GOT3 (cell line): ENCODE data around the gene EXT2.

Experiments used
- DNase-seq: peaks from one replicate; lab custom pipeline; 2025; ENCODE audit warnings: mixed read lengths; lab: John Stamatoyannopoulos, UW

Gene EXT2

DNA sequence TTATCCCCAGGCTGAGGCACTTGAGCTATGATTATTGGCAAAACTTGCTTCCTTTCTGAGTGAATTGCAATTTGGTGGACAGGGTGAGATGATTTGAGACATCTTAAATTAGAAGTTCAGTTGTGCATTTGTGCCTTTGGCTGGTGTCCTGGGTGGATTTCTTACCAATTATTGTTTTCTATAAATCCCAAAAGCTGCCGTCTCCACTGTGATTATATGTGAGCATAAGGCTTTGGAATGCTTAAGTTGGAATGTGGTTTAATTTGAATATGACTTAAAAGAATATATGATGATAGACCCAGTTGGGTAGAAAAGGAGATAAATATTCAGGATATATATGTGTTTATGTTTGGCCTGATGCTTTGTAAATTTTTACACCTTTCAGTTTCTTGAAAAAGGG, 70.0 kb downstream of the EXT2 start:
- no peak for DNase-seq

DNA sequence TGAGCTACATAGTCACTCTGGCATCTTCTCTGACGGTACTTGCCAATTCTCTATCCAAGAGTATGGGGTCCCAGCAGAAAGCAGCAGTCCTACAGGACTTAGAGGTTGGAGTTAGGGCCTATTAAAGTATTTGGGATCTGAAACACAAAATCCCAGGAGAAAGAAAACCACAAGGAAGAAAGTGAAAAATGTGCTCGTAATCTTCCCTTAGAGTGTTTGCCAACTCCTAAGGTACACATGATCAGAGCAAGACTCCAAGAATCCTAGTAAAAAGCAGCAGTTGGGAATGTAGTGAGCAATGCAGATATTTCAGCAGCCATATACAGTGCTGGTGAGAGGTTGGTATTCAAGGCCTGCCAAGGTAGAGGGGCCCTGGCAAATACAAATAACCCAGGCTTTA, 71.6 kb downstream of the EXT2 start:
- no peak for DNase-seq

DNA sequence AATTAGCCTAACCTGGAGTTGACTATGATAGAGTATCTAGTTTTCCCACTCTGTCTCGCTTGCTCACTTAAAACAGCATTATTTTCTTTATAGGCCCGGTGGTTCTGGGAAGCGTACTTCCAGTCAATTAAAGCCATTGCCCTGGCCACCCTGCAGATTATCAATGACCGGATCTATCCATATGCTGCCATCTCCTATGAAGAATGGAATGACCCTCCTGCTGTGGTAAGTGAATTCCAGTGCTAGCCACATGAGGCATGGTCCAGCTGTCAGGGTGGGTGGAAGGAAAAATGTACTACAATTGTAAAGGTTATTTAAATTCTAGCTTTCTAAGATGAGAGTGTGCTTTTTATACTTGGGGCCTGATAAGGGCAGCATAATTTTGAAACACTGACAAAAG, 76.0 kb downstream of the EXT2 start:
- DNase-seq: no peak

DNA sequence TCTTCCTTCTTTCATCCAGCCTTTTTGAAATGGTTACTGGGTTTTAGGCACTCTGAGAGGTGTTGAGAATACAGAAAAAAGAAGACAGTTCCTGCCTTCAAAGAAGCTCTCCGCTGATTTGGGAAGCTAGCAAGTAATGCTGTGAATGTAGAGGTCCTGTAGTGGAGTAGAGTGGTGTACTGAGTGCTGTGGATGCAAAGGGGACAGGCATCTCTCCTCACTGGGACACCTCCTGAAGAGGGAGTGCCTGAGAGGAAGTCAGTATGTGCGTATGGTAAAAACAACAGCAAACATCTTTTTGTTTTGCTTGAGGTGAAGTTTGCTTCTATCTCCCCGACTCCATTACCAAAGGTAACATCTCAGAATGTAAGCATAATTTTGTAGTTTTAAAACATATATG, 77.5 kb downstream of the EXT2 start:
- no peak for DNase-seq

DNA sequence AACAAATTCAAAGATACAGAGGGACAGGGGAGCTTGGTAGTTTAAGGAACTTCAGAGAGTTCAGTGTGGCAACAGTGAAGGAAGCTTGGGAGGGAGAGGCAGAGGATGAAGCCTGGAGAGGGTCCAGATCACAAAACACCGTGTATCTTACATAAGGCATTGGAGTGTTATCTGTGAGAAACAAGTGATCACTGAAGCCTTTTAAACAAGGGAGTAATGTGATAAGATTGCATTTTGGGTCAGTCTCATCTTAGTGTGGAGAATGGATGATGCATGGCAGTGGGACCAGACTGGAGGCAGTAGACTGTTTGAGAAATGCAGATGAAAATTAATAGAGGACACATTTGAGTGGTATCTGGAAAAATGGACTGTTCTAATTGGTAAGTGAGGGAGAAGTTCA, 79.4 kb downstream of the EXT2 start:
- DNase-seq: no peak

DNA sequence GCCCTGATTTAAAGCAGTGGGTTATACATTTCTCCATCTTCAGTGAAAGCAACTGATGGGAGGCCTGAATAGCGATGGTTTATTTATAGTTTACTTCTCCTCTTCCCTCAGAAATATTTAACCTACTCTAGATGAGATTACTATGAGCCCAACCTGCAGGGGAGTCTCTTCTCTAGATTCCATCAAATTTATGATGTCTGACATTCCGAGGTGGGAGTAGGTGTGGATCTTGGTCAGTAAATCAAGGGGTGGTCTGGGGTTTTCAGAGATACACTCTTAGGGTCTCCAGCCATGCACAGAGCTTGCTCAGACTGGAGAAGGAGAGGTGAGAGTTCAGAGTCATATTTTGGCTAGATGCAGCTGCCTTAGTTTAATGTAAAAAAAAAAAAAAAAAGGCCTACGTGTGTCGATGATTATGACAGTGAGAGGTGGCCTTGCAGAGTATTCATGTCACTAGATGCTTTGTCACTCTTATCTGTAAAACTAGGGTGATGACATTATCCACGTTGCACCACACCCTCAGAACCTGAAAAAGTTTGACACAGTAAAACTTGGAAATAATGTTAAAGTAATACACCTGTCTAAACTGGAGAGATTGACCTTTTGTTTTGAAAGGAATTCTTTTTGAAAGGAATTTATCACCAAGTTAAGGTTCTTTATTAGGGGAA, 81.2 kb downstream of the EXT2 start:
- DNase-seq: no peak

DNA sequence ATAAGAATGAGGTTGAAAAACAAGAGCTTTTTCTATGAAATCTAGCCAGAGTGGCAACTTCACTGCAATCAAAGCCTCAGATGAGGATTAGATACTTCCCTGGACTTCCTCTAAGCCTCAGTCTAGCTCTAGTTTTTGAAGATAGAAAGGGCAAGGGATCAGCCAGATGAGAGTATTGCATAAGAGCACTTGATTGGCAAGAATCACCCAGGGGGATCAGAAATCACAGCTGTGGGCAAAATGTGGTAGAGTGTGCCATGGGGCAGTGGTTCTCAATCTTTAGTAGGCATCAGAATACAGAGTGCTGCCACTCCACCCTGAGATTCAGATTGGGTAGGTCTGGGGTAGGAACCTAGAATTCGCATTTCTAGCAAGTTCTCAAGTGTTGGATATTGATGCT, 82.4 kb downstream of the EXT2 start:
- DNase-seq: no peak

DNA sequence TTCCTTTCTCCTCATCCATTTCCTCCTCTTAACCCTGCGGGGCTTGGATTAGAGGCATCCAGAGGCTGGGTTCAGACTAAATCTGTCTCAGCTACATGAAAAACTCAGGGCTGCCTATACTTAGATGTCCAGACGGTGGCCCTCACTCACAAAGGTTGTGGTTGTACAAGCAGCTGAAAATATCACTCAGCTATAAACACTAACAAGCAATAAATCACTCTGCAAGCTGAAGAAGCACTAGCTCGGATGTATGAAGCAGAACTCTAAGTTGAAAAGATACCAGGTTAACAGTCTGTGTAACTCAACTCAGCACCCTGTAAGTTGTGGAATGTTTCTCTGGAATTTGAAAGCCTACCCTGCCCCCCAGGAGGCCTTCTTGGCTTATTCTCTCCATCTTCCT, 82.9 kb downstream of the EXT2 start:
- no peak for DNase-seq

DNA sequence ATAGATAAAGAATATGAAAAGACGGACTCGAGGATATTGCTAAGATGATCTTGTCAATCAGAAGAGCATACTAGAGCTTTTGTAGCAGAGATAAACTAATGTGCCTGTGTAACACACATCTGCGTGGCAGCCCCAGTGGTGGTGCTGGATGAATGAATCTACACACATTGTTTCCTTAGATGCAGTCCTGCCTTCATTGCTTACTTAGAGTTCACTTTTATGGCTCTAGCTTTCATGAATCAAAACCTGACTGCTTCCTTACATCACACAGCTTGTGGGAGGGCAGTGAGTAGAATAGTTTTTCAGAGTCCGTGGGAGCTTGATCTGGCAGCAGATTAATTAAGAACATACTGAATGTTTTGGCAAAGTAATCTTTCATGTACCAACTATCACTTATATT, 83.7 kb downstream of the EXT2 start:
- no peak for DNase-seq

DNA sequence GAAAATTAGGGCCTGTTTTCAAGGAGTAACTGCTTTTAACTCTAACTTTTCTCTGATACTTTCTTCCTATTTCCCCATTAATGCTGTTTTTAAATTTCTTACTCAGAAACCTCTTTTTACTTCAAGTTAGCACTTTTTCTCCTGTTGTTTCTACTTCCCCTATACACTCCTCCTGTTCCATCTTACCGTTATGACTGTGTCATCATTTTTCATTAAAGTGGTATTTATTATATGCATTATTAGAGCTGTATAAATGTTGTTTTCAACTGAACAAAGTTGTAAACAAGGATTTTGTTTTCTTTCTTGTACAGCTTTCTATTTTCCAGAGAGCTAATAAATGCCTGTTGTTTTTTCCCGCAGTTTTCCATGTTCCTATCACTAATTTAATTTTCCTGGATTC, 84.6 kb downstream of the EXT2 start:
- no peak for DNase-seq

DNA sequence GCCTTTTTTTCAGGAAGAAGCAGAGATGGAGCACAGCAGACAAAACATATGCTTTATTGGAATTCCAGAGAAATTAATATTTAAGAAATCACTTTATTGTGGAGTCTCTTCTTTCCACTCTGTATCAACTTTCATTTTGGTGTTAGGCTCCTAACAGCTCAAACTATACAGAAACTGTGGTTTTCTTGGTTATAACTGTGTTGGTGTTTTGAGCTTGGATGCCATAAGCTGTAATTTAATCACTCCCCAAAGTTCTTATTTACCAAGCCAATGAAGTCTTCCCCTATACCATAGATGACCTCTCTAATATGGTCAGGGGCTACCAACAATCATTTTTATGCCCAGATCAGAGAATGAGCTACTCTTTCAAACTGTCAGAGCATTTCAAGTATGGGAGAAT, 90.0 kb downstream of the EXT2 start:
- no peak for DNase-seq

DNA sequence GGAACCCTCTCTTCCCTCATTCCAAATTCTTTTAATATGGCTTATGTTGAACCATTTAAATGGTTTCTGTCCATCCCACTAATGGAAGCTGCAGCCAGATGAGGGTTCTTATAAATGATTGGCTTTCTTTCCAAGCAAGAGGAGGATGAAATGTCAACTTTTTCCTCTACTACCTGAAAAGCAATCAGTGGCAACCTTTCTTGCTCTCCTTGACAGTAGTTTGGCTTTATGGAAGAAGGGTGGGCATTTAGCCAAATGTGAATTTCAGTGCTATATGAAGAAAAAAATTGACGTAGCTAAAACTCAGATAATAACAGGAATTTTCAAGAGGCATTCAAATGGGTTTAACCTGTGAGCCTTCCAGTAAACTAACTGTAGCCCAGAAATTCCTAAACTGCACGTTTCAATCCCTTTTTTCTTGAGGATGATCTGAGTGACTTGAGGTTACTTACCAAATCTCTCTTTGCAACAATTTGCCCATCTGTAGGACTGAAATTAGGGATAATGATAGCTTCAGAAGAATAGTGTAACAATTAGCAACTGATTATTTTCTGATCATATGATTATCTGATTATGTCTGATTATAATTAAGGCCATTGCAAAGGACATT, 90.9 kb downstream of the EXT2 start:
- DNase-seq: no peak

DNA sequence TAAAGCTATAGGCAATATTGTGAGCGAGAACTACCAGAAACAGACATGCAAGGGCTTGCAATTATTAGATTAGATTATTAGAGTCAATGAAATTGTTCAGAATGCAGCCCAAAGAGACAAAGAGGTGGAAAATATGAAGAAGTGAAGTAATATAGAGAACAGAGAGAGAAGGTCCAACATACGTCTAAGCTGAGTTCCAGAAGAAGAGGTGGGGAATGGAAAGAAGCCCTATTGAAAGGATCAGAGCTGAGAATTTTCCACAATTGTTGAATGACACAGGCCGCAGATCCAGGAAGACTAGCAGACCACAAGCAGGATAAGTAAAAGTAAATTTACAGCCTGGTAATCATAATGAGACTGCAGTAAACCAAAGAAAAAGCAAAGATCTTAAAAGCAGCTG, 93.2 kb downstream of the EXT2 start:
- DNase-seq: no peak

DNA sequence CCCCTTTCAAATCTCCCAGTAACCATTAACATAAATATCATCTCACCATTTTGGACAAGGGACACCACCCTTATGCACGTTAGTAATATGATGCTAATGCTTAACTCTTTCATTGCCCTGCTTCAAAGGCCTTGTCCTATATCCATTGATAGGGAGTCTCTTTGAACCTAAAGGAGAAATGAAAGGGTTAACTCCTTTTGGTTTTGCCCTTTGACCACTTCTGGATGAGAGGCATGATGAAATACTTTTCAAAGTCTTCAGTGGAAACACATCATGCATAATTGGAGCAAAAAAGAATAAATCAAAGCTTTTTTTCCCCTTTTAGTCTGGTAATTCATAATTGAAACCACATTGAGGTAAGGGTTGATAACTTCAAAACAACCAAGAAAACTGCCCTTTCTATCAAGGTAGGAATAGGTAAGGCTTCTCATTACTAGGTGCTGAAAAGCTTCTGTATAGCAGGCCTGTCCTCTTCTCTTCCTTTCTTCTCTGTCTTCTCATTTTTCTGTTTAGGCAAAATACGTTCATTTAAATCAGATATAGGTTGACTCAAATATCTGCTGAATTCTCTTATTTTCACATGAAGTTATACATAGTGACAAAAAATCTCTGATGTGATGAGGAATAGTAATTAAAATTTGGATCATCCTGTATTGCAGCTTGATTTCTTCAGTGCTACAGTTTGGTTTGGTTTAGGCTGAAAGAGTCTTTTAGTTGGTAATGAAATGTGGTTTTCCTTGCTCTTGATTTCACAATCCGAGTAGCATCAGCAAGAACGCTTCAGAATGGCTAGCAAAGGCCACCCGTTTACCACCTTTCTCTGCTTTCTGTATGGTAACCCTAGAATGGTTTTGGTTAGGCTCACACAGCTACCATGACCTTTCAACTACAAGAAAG, 94.8 kb downstream of the EXT2 start:
- no peak for DNase-seq

DNA sequence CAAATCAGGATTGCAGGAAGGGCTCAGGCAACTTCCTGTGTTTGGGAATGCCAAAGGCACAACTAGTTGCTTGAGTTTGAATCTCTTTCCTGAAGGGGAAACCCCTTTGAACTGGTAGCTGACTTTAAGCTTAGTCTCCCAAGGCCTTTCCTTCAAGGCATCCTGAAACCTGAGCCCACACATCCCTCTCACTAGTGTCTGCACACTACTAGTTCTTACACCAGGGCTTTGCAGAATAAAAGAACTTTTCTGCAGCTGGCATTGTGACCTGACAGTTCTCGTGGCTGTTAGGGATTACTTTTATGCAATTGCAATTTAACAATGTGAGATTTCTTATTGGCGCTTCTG, 95.4 kb downstream of the EXT2 start:
- DNase-seq: no peak

DNA sequence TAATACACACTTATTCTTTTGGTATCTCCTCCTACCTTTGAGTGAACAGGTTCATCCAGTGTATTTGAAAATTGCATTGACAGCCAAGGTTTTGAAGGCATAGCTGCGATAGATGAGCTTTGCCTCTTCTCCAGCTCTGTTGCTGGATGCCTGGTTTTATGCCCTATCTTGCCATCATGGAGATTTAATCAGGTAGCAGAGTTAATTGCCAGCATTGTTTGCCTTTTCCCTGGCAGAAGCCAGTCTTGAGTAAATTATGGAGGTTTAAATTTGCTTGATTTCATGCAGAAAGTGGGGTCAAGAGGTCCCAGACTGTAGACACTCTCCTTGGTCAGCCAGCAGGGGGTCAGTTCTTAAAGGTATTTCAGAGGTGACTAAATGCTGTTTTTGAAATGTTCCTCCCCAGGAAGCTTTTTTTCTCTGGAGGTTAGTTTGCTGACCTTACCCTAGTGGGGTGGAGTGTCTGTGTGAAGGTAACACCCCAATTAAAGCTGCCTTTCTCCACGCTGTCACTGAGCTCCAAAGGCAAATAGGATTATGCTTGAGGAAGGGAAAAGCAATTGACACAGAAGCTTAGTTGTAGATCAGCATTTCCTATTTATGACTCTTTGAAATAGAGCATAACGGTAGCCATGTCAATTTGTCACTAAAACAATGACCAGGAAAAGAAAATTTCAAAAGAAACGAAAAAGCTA, 96.0 kb downstream of the EXT2 start:
- DNase-seq: no peak

DNA sequence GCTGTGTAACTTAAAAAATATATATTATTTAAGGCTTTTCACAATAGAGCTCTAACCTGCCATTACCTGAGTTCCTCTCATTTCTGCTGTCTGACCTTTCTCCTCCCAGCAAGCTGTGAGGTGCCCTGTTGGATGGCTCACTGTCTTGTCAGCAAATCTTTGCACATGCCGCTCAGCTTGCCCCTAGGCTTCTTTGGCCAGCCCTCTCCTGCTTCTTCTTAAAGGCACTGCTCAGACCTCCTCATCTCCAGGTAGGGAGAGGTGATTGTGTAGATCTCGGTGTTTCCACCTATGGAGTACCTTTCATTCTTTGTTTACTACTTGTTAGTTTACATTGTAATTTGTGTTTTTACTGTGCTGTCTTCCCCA, 96.5 kb downstream of the EXT2 start:
- no peak for DNase-seq

DNA sequence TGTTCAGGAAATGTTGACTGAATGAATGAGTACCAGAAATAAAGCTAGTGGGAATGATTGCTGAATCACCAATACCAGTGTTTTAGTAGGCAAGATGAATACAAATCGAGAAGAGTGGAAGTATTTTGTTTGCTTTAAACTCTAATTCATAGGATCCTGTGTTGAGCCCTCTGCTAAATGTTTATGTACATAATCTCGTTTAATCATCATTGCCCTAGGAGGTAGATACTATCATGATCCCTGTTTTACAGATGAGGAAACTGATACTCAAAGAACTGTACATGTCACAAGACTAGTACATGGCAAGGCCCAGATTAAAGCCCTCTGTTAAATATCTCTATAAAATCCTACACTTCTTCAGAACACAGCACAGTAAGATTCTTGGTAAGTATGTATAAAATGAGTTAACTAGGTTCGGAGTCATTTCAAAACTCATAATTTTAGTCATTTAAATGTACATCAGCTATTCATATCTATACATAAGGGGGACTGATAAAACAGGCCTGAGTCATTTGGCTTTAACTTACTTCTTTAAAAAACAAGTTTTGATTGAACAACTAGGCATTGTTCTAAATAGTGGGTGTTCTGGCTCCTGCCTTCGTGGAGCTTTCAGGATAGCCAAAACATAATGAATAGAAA, 97.1 kb downstream of the EXT2 start:
- DNase-seq: no peak

DNA sequence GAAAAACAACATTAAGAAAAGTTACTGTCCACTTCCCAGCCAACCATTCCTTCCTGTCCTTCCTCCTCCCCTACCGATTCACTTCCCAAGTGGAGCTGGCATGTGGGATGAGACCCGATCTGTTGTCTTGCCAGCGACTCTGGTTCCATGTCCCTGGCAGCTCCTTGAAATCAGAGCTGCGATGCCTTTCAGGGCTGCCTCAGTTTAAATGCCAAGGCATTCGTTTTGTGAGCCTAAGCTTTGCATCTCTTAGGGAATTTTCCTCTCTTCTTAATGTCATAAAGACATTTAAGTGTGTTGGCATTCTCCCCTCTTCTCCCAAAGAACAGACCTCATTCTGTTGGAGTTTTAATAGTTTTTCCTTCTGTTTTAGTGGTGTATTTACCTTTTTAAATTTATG, 98.4 kb downstream of the EXT2 start:
- no peak for DNase-seq

DNA sequence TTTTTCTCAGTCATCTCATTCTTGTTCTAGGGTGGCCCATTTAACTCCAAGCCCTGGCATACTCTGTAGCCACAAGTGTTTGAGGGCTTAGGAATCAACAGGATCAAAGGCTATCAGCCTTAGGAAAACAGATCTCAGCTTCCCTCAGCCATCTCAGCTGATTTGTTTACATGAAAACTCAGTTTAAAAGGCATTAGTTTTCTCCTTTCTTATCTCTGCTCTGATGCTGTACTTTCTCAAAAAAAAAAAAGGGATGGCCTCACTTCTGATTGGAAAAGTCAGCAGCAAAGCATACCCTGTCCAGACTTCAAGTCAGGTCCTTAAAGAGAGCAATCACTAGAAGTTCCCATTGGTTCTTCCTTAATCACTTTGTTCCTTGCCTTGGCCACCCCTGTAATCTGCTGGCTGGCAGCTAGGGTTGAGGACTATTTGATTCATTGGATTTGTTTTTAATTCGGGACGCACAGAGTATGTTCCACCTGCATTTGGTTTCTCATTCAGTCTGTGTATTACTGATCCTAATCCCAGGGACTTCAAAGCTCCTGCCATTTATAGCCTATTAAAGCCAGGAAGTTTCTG, 102.8 kb downstream of the EXT2 start:
- no peak for DNase-seq

DNA sequence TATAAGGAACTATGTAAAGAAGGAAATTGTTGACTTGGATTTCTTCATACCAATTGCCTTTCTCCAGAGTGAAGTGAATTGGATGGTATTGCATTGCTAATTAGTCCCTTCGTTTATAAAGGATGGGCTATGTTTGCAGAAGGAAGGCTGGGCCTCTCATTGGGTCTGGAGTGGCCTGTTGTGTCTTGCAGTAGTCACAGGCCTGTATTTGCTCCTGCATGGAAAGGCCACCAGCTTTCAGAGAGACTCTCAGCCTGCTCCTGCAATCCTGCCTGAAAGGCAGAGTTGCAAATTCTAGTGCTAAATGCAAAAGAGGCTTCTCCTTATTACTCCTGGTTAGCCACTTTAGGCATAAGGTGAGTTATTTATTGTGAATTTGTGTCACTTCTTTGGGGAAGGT, 103.8 kb downstream of the EXT2 start:
- no peak for DNase-seq

DNA sequence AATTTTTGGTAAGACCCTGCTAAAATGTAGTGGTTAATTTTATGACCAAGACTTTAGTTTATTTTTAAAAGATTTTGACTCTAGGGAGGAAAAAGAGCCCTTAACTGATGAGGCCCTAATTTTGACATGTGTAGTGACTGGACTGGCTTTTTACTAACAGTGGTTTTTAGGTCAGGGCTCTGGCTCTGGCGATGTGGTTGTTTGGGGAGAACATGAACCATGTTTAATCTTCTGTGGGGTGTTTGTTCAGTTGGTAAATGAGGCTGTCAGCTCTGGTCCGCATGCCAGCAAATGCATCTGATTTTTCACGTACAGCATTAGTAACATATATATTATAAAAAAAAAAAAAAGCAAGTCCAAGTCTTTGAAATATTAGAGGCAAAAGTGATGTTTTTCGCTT, 104.3 kb downstream of the EXT2 start:
- DNase-seq: no peak
